C1 segment of cervical spinal cord (tissue), 14 donors: ENCODE results near the gene NACC2.

Source experiments
- DNase-seq, 14 donors: peaks; one replicate each; lab custom pipeline; 2025; lab: John Stamatoyannopoulos, UW

Gene NACC2

GRCh38 chr9:136131629-136132511, 36.8 kb upstream of the NACC2 start:
- no peak for DNase-seq

DNA sequence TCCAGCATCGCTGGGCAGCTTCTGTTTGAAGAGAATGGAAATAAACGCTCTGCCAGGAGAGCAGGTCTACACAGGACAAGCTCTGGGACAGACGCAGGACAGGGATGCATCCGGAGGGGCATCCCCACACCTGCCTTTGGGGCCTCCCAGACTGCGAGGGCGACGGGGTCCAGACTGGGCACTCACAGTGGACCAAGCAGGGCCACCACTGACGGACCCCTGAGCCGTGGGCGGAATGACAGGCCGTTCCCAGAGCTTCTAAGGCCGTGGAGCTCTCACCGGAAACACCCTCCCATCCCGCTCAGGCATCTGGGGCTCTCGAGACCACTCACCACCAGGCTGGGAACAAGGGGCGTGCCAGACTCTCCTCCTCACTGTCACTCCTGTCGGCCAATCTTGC, 34.1 kb upstream of the NACC2 start:
- no peak for DNase-seq

GRCh38 chr9:136128436-136128835, 33.3 kb upstream of the NACC2 start:
- DNase-seq = no peak

DNA sequence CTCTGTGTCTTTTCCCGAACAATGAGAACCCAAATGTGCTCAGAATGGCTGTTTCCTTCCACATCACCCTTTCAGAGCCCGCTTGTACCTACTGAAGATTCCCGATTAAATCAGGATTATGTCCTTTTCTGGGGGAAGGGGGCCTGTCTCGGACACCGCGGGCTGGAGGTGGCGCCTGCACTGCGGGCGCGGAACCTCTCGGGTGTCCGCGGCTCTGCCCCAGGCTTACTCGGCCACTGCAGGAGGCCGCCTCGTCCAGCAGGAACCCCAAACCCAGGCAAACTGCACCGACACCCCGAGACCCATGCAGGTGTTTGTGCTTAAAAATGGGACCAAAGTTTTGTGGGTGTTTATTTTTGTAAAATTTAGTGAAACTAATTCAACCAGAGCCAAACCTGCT, 32.2 kb upstream of the NACC2 start:
- no peak for DNase-seq

GRCh38 chr9:136124976-136125692, 30.0 kb upstream of the NACC2 start:
- DNase-seq = no peak

- DNase-seq = peak in 12 of 14 donors; percentile 21 to 76 (median 58)
Measured at GRCh38 chr9:136122425-136123383, 27.6 kb upstream of the NACC2 start.

DNA sequence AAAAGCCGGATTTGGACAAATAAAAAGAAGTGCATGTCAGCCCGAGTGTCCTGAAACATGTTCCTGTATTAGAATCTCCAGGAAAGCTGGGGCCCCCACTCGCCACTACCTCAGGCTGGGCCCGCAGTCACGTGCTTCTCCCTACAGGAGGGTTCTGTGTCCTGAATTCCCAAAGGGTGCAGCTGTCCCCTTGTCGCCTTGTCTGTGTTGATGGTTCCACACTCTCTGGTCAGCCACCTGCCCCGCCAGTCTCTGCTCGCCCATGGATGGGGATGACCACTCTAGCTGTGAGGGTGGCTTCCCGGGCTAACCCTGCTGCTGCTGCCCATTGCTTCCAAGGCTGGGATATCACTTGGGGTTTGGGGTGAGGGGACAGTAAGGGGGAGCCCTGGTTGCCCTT, 26.7 kb upstream of the NACC2 start:
- no peak for DNase-seq

GRCh38 chr9:136120438-136120844, 25.4 kb upstream of the NACC2 start:
- DNase-seq = no peak

DNA sequence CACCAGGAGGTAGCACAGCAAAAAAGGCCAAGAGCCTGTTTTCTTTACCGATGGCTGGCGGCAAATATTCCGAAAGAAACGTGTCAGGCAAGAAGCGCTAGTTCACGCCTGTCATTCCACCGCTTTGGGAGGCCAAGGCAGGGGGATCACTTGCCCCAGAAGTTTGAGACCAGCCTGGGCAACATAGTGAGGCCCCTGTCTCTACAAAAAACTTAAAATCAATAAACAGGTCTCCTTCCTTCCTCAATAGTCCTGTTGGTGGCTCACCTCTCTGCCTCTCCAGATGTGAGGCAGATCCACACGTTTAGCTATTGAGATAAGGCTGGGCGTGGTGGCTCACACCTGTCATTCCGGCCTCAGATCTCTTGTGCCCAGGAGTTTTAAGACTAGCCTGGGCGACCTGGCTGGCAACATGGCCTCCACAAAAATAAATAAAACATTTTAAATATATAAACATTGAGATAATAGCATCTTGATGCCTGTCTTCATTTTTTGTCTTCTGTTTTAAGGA, 24.8 kb upstream of the NACC2 start:
- DNase-seq = no peak

DNA sequence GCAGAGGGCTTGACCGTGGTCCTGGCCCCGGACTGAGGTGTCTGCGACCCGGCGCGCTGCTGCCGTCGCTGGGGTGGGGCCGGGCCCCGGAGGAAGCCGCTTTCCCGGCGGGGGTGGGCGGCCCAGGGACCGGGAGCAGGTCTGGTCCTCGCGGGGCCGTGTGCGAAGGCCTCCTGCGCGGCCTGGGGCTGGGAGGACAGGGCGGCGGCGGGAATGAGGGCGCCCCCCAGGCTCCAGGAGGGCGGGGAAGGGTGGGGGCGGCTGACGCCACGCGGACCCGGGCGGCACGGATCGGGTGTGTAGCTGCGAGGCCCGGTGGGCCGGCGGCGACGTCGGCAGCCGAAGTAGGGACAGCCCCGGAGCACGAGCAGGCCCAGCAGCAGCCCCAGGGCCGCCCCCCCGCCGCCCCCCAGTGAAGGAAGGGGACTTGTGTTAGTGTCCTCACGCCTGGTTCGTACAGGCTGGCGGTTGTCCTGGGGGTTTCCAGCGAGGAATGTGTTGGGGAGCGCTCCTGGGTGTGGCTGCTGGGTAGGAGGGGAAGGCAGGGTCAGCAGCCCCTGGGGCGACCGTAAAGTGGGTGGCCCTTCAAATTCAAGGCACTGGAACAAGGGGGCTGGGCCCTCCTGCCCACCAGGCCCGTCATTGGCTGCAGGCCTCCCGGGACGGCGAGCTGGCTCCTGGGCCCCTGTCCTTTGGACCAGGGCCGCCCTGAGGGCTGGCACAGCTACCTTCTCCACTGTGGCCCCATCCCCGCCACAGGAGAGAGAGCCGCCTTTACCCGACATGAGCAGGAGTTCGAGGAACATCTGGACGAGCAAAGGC, 24.2 kb upstream of the NACC2 start:
- DNase-seq = peak in 4 of 14 donors; percentile 30 to 63 (median 56)

GRCh38 chr9:136118320-136119060, 23.4 kb upstream of the NACC2 start, which contains the start of gene TMEM250:
Gene TMEM250 (minus strand): TSS chr9:136118875. CDS start chr9:136116900, 1,975 bp downstream.
- DNase-seq = peak; percentile 69 to 96 (median 88)

GRCh38 chr9:136117916-136118319, 22.8 kb upstream of the NACC2 start:
- DNase-seq = peak in 1 of 14 donors; percentile 68

- DNase-seq = peak in 2 of 14 donors; percentile 27 to 51
Measured at GRCh38 chr9:136117291-136117915, 22.3 kb upstream of the NACC2 start.

DNA sequence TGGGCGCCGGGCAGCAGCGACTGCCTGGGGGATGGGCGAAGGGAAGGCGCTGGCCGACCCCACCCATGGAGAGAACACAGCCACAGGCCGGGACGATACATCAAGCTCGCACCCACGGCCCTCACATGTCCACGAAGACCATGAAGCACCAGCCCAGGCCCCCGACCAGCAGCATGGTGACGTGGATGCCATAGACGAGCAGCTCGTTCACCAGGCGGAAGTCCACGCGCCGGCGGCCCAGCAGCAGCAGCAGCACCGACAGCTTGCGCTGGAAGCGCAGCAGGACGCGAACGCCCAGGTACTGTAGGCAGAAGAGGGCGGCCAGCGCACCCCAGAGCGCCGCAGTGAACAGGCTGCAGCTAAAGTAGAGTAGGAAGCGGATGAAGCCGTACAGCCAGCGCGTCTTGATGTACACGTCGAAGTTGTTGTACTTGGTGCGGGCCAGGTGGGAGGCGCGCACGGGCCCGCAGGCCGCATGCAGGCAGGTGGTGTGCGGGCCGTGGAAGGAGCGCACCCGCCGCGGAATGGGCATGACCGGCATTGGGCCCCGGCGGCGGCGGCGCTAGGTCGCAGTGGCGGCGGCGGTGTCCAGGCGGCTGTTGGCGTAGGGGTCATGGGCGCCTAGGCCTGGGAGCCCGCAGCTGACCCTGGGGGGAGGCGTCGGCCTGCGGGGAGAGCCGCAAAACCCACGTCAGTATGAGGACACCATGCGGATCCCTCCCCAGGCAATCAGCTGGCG, 21.4 kb upstream of the NACC2 start:
- no peak for DNase-seq

- peak in 2 of 14 donors; percentile 26 to 51 for DNase-seq
Measured at GRCh38 chr9:136115641-136116359, 20.7 kb upstream of the NACC2 start.

DNA sequence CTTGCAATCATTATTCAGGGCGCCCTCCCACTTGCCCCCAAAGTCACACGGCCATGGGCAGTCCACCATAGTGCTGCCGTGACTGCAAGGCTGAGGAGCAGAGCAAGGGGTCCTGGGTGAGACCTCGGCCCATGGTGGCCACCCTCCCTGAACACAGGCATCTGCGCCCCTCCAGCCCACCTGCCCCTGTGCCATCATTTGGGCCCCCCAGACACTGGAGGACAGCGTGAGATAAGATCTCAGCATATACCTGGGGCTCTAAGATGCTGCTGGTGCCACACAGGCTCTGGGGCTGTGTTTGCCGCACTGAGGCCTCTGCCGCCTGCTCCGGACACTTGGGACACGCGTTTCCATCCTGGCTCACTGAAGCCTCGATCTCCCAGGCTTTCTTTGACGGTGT, 20.1 kb upstream of the NACC2 start:
- DNase-seq = no peak

DNA sequence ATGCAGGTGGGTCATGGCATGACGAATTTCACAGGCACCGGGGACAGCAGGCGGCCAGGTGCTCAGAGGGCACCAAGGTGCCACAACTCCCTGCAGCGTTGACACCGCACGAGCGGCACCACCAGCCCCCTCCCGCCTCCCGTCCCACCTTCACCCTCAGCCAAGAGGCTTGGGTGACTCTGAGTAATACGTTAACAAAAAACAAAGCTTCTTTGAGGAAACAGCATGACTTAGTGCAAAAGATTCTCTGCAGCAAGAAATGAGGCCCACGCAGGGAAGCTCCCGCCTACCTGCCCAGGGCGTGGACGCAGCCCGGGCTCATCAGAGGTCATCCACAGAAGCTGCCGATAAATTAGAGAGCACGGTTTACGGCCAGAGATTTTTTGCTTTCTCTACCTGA, 19.5 kb upstream of the NACC2 start:
- no peak for DNase-seq

DNA sequence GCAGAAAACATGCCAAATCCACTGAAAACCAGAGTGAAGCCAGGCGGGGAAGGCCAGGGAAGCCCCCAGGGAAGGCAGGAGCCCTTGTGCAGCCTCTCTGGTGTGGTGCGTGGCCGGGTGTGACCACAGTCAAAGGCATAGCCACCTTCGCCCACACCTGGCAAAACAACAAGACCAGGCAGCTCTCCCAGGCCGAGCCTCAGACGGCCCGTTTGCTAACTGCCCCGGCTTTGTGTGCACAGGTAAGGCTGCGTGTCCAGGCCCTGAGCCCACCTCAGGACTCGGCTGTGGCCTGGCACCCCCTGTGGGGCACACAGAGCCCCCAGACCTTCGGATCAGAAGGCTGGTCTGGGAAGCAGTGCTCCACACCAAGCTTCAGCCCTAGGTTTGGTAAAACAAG, 17.5 kb upstream of the NACC2 start:
- DNase-seq = no peak
